WTC11 (cell line): ENCODE data around the gene SACS. TPM values are rescaled to one million over a fixed set of nuclear protein-coding genes. Genes with fewer than 3 reads are reported as not detected.

Experiments used
- ATAC-seq: fragments of 200-7000 bp; cut with Tn5 transposase; 2 replicates; pipeline ENCODE4 v1.10.0; 2021; ENCODE audit warnings: mild to moderate bottlenecking, moderate library complexity
- CTCF ChIA-PET: fragments of 300-600 bp; sonication (Branson Sonifier 250); formaldehyde crosslinking; loops from one replicate; lab custom pipeline; 2021; ENCODE audit warnings: antibody characterized with exemption; lab: Charles Lee
- POLR2A ChIA-PET: fragments of 350-600 bp; sonication (Branson Sonifier 250); formaldehyde crosslinking; loops from one replicate; lab custom pipeline; 2021; ENCODE audit warnings: antibody characterized with exemption; lab: Charles Lee
- DNase-seq: peaks from one replicate; pipeline ENCODE4 v3.0.0; 2021; ENCODE audit warnings: low spot score
- H3K27ac Mint-ChIP-seq: 2 replicates; pipeline ENCODE4 v1.8.0; 2021; ENCODE audit warnings: mixed read lengths
- H3K27me3 Mint-ChIP-seq: 2 replicates; pipeline ENCODE4 v1.8.0; 2021; ENCODE audit warnings: low read depth, mild to moderate bottlenecking, moderate library complexity, mixed read lengths
- H3K36me3 Mint-ChIP-seq: 2 replicates; pipeline ENCODE4 v1.8.0; 2021; ENCODE audit warnings: mixed read lengths
- H3K4me1 Mint-ChIP-seq: 2 replicates; pipeline ENCODE4 v1.8.0; 2022; ENCODE audit warnings: mixed read lengths
- H3K4me3 Mint-ChIP-seq: 2 replicates; pipeline ENCODE4 v1.8.0; 2021; ENCODE audit warnings: mild to moderate bottlenecking, moderate library complexity, mixed read lengths
- H3K9me3 Mint-ChIP-seq: 2 replicates; pipeline ENCODE4 v1.8.0; 2021; ENCODE audit warnings: mixed read lengths
- AFF4 ChIP-seq: sonication (generic); formaldehyde crosslinking; IDR thresholded peaks from 2 replicates; pipeline ENCODE4 v1.8.1; 2023; ENCODE audit warnings: mild to moderate bottlenecking, missing genetic modification reagents, borderline replicate concordance
- ARID4B ChIP-seq: sonication (generic); formaldehyde crosslinking; IDR thresholded peaks from 2 replicates; pipeline ENCODE4 v1.8.0; 2023; ENCODE audit warnings: missing genetic modification reagents, mild to moderate bottlenecking, borderline replicate concordance
- ERG ChIP-seq: fragments of 250-450 bp; sonication (Bioruptor Pico); IDR thresholded peaks from 2 replicates; pipeline ENCODE4 v1.8.0; 2021; ENCODE audit warnings: mild to moderate bottlenecking
- ETV6 ChIP-seq: sonication (generic); formaldehyde crosslinking; IDR thresholded peaks from 2 replicates; pipeline ENCODE4 v1.8.1; 2022; ENCODE audit warnings: mild to moderate bottlenecking, missing genetic modification reagents
- FOXP1 ChIP-seq: sonication (generic); formaldehyde crosslinking; IDR thresholded peaks from 2 replicates; pipeline ENCODE4 v1.8.0; 2022; ENCODE audit warnings: missing genetic modification reagents, mild to moderate bottlenecking, moderate library complexity, borderline replicate concordance
- FOXP4 ChIP-seq: sonication (generic); formaldehyde crosslinking; IDR thresholded peaks from 2 replicates; pipeline ENCODE4 v1.8.0; 2022; ENCODE audit warnings: mild to moderate bottlenecking, missing genetic modification reagents
- GABPB1 ChIP-seq: sonication (generic); formaldehyde crosslinking; IDR thresholded peaks from 2 replicates; pipeline ENCODE4 v1.8.1; 2023; ENCODE audit warnings: mild to moderate bottlenecking, missing genetic modification reagents
- MYBL2 ChIP-seq: sonication (generic); formaldehyde crosslinking; IDR thresholded peaks from 2 replicates; pipeline ENCODE4 v1.8.1; 2023; ENCODE audit warnings: mild to moderate bottlenecking, moderate library complexity, missing genetic modification reagents
- NFYB ChIP-seq: sonication (generic); formaldehyde crosslinking; conservative IDR thresholded peaks from 2 replicates; pipeline ENCODE4 v1.8.0; 2022; ENCODE audit warnings: low read depth, missing genetic modification reagents
- NR1H2 ChIP-seq: sonication (generic); formaldehyde crosslinking; IDR thresholded peaks from 2 replicates; pipeline ENCODE4 v1.9.0; 2021; ENCODE audit warnings: mild to moderate bottlenecking, moderate library complexity, missing genetic modification reagents
- NR3C1 ChIP-seq: sonication (generic); formaldehyde crosslinking; conservative IDR thresholded peaks from 2 replicates; pipeline ENCODE4 v1.8.1; 2023; ENCODE audit warnings: low read depth, mild to moderate bottlenecking, missing genetic modification reagents
- SOX15 ChIP-seq: fragments of 250-450 bp; sonication (Bioruptor Pico); IDR thresholded peaks from 2 replicates; pipeline ENCODE4 v1.9.0; 2021; ENCODE audit warnings: mild to moderate bottlenecking
- USF1 ChIP-seq: sonication (generic); formaldehyde crosslinking; IDR thresholded peaks from 2 replicates; pipeline ENCODE4 v1.8.0; 2022; ENCODE audit warnings: mild to moderate bottlenecking, missing genetic modification reagents
- ZNF219 ChIP-seq: sonication (generic); formaldehyde crosslinking; IDR thresholded peaks from 2 replicates; pipeline ENCODE4 v1.8.0; 2023; ENCODE audit warnings: missing genetic modification reagents, mild to moderate bottlenecking, borderline replicate concordance
- ZNF425 ChIP-seq: fragments of 250-450 bp; sonication (Bioruptor Pico); conservative IDR thresholded peaks from 2 replicates; pipeline ENCODE4 v1.9.0; 2021; ENCODE audit warnings: mild to moderate bottlenecking
- ZNF512 ChIP-seq: sonication (generic); formaldehyde crosslinking; IDR thresholded peaks from 2 replicates; pipeline ENCODE4 v1.8.1; 2022; ENCODE audit warnings: missing genetic modification reagents, borderline replicate concordance
- ZSCAN18 ChIP-seq: fragments of 250-450 bp; sonication (Bioruptor Pico); IDR thresholded peaks from 2 replicates; pipeline ENCODE4 v2.1.2; 2022; ENCODE audit warnings: mild to moderate bottlenecking, moderate library complexity
- total RNA-seq: library from RNA; stranded (reverse); gene quantifications from 3 replicates; pipeline ENCODE4 v1.2.3, GENCODE V29; 2021

The SACS gene
- total RNA-seq, 1 experiment from 2014 or later, result 35.2 TPM

GRCh38 chr13:23466144-23467002 is 32.9 kb upstream of the SACS start:
- peaks cover 26% of the 10 kb centered on the region for H3K4me1 Mint-ChIP-seq
- H3K4me3 Mint-ChIP-seq, result peak overlapping the region; percentile 61
- H3K27ac Mint-ChIP-seq, result no peak overlapping the region
- H3K27me3 Mint-ChIP-seq, result peaks cover 25% of the 10 kb centered on the region
- peaks cover 10% of the 10 kb centered on the region for H3K9me3 Mint-ChIP-seq
- peak; percentile 81 for ATAC-seq
- CTCF ChIA-PET, result interaction anchor here (0.6 to 2.5 kb wide), 22 partner anchors 9 to 433 kb away, joined by 3 to 21 read pairs (median 4); partner anchors contain the start of genes MIPEP, SACS and TNFRSF19
- peak; percentile 67 for DNase-seq
- no peaks in the 10 kb centered on the region for H3K36me3 Mint-ChIP-seq
- POLR2A ChIA-PET, result interaction anchor here (1.4 kb wide), 1 partner anchor 33 kb away, joined by 3 read pairs; no protein-coding TSS in a partner anchor
- TF ChIP-seq FOXP4 (peak; percentile 61; the same call in 1 of the 2 replicates), SOX15 (CRISPR knock-in tag) (no peak), MYBL2 (CRISPR knock-in tag) (no peak), ZNF219 (CRISPR knock-in tag) (no peak; the same call in 1 of the 2 replicates), USF1 (no peak), NR1H2 (CRISPR knock-in tag) (no peak), NFYB (CRISPR knock-in tag) (no peak), GABPB1 (CRISPR knock-in tag) (no peak), ETV6 (CRISPR knock-in tag) (peak; percentile 76), FOXP1 (CRISPR knock-in tag) (peak; percentile 64; the same call in 1 of the 2 replicates), NR3C1 (CRISPR knock-in tag) (no peak), ZNF512 (CRISPR knock-in tag) (no peak), ARID4B (CRISPR knock-in tag) (no peak; the same call in 1 of the 2 replicates), ZNF425 (CRISPR knock-in tag) (no peak), ERG (CRISPR knock-in tag) (no peak), AFF4 (CRISPR knock-in tag) (no peak), ZSCAN18 (no peak)
